ENCODE data around the gene LAMA5.

The LAMA5 gene

GRCh38 chr20:62276439-62276838, 90.7 kb downstream of the LAMA5 start:
- no peaks in the 10 kb centered on the region for H3K9me3 ChIP-seq (ENCODE audit: insufficient read depth, low read length)
- H3K4me3 ChIP-seq (ENCODE audit: low read length), result no peak overlapping the region
- no peaks in the 10 kb centered on the region for H3K4me1 ChIP-seq (ENCODE audit: low read length)
- TF ChIP-seq EZH2phosphoT487 (IDR thresholded peaks at IDR 0.05; ENCODE audit: low read depth) (no peak), CTCF (IDR thresholded peaks at IDR 0.05; ENCODE audit: low read depth, low read length) (no peak)
- H3K36me3 ChIP-seq (replicated peaks; ENCODE audit: low read depth, low read length), result peaks cover 25% of the 10 kb centered on the region
- no peaks in the 10 kb centered on the region for H3K27me3 ChIP-seq (ENCODE audit: low read depth, low read length)
- H3K79me2 ChIP-seq (ENCODE audit: low read length), result no peaks in the 10 kb centered on the region
- no peaks in the 10 kb centered on the region for H4K20me1 ChIP-seq (ENCODE audit: insufficient read depth, low read length)
- H3K9ac ChIP-seq (ENCODE audit: low read length), result no peak overlapping the region
- no peak overlapping the region for H3K27ac ChIP-seq (ENCODE audit: low read length)
- no peak overlapping the region for H3K4me2 ChIP-seq (ENCODE audit: low read length)
- no peak overlapping the region for H2AFZ ChIP-seq (ENCODE audit: low read depth, low read length)

DNA sequence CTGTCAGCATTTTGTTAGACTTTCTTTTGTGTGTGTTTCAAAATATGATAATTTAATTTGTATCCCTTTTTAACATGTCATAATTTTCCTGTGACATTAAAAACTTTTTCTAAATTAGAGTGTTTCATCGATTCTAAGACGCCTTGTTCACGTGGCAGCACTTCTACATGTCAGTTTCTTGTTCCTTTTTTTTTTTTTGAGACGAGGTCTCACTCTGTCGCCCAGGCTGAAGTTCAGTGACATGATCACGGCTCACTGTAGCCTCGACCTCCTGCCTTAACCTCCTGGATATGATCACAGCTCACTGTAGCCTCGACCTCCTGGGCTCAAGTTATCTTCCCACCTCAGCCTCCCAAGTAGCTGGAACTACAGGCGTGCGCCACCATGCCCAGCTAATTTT, 91.9 kb downstream of the LAMA5 start:
- Histone ChIP-seq H3K27ac (ENCODE audit: low read length) (no peak overlapping the region), H3K9ac (ENCODE audit: low read length) (no peak overlapping the region), H3K4me3 (ENCODE audit: low read length) (no peak overlapping the region), H3K4me1 (ENCODE audit: low read length) (no peaks in the 10 kb centered on the region), H3K9me3 (ENCODE audit: insufficient read depth, low read length) (no peaks in the 10 kb centered on the region), H2AFZ (ENCODE audit: low read depth, low read length) (no peak overlapping the region), H3K36me3 (replicated peaks; ENCODE audit: low read depth, low read length) (peaks cover 14% of the 10 kb centered on the region), H3K79me2 (ENCODE audit: low read length) (no peaks in the 10 kb centered on the region), H4K20me1 (ENCODE audit: insufficient read depth, low read length) (no peaks in the 10 kb centered on the region), H3K27me3 (ENCODE audit: low read depth, low read length) (no peaks in the 10 kb centered on the region), H3K4me2 (ENCODE audit: low read length) (no peak overlapping the region)
- TF ChIP-seq CTCF (IDR thresholded peaks at IDR 0.05; ENCODE audit: low read depth, low read length) (no peak), EZH2phosphoT487 (IDR thresholded peaks at IDR 0.05; ENCODE audit: low read depth) (no peak)

- H4K20me1 ChIP-seq (ENCODE audit: insufficient read depth, low read length), result no peaks in the 10 kb centered on the region
- no peaks in the 10 kb centered on the region for H3K4me1 ChIP-seq (ENCODE audit: low read length)
- no peak for TF ChIP-seq EZH2phosphoT487 (IDR thresholded peaks at IDR 0.05; ENCODE audit: low read depth)
- H3K27ac ChIP-seq (ENCODE audit: low read length), result no peak overlapping the region
- H3K27me3 ChIP-seq (ENCODE audit: low read depth, low read length), result no peaks in the 10 kb centered on the region
- H3K4me2 ChIP-seq (ENCODE audit: low read length), result no peak overlapping the region
- no peak overlapping the region for H2AFZ ChIP-seq (ENCODE audit: low read depth, low read length)
- H3K9ac ChIP-seq (ENCODE audit: low read length), result no peak overlapping the region
- no peak overlapping the region for H3K4me3 ChIP-seq (ENCODE audit: low read length)
- H3K9me3 ChIP-seq (ENCODE audit: insufficient read depth, low read length), result no peaks in the 10 kb centered on the region
- no peaks in the 10 kb centered on the region for H3K79me2 ChIP-seq (ENCODE audit: low read length)
- H3K36me3 ChIP-seq (replicated peaks; ENCODE audit: low read depth, low read length), result peaks cover 8% of the 10 kb centered on the region
Observed at GRCh38 chr20:62274332-62274950, 92.7 kb downstream of the LAMA5 start.

DNA sequence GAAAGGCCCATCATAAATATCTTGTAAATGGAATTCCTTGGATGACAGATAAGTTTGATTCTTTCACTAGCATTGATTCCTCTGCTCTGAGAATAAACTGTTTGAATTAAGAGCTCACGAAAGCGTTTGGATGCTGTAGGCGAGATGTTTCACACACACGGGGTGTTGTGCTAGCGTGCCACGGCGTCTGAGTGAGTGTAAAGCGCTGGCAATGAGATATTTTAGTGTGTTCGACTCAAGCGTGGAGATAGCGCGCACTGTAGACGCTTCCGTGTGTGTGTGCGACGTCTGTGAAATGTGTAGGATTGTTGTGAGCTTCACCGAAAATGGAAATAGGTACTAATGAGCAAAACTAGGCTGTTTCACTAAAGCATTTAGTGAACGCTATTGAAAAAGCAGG, 93.7 kb downstream of the LAMA5 start:
- Histone ChIP-seq H3K27me3 (ENCODE audit: low read depth, low read length) (no peaks in the 10 kb centered on the region), H3K9me3 (ENCODE audit: insufficient read depth, low read length) (no peaks in the 10 kb centered on the region), H3K4me1 (ENCODE audit: low read length) (no peaks in the 10 kb centered on the region), H3K27ac (ENCODE audit: low read length) (no peak overlapping the region), H3K9ac (ENCODE audit: low read length) (no peak overlapping the region), H4K20me1 (ENCODE audit: insufficient read depth, low read length) (no peaks in the 10 kb centered on the region), H3K4me2 (ENCODE audit: low read length) (no peak overlapping the region), H3K4me3 (ENCODE audit: low read length) (no peak overlapping the region), H3K79me2 (ENCODE audit: low read length) (no peaks in the 10 kb centered on the region), H3K36me3 (replicated peaks; ENCODE audit: low read depth, low read length) (peaks cover 3% of the 10 kb centered on the region), H2AFZ (ENCODE audit: low read depth, low read length) (no peak overlapping the region)
- TF ChIP-seq EZH2phosphoT487 (IDR thresholded peaks at IDR 0.05; ENCODE audit: low read depth) (no peak), CTCF (IDR thresholded peaks at IDR 0.05; ENCODE audit: low read depth, low read length) (no peak)

Measured in OCI-LY3 (cell line).